Ascending aorta (tissue), 2 donors: ENCODE results near the gene CDC5L. TPM values are rescaled to one million over a fixed set of nuclear protein-coding genes. Genes with fewer than 3 reads are reported as not detected.

Experiments
- DNase-seq, 2 donors: peaks; one replicate each; pipeline ENCODE4 v3.0.0-alpha.2; 2019; ENCODE audit warnings: low spot score in 2 of 2
- H3K27ac ChIP-seq, 2 donors: fragments of 200-600 bp; sonication (generic); one replicate each; pipeline ENCODE4 v1.5.1; 2016 to 2017; ENCODE audit warnings: mild to moderate bottlenecking in 1 of 2
- H3K27me3 ChIP-seq: fragments of 200-600 bp; sonication (generic); one replicate; pipeline ENCODE4 v1.5.1; 2017
- H3K36me3 ChIP-seq, 2 donors: fragments of 200-600 bp; sonication (generic); one replicate each; pipeline ENCODE4 v1.5.1; 2016
- H3K4me1 ChIP-seq, 2 donors: fragments of 200-600 bp; sonication (generic); one replicate each; pipeline ENCODE4 v1.5.1; 2016 to 2017; ENCODE audit warnings: mild to moderate bottlenecking in 1 of 2
- H3K4me3 ChIP-seq, 2 donors: fragments of 200-600 bp; sonication (generic); one replicate each; pipeline ENCODE4 v1.5.1; 2016 to 2017; ENCODE audit warnings: mild to moderate bottlenecking in 1 of 2
- H3K9me3 ChIP-seq, 2 donors: fragments of 200-600 bp; sonication (generic); one replicate each; pipeline ENCODE4 v1.5.1; 2016
- CTCF ChIP-seq, 3 experiments: fragments of 200-600 bp in 2 of 3; fragments of 450-650 bp in 1 of 3; sonication (generic) in 2 of 3; IDR thresholded peaks; one replicate each; pipeline ENCODE4 v1.5.1; 2016 to 2019; ENCODE audit warnings: antibody characterized with exemption in 3 of 3, mild to moderate bottlenecking in 1 of 3, moderate library complexity in 1 of 3
- intact Hi-C: fragments of 100-400 bp; cut with DNase I; formaldehyde crosslinking; loops from one replicate; pipeline ENCODE4 v1.15.1; 2023
- total RNA-seq: library from RNA; depleted of rRNA; stranded (reverse); fragments of >200 nt; gene quantifications from one replicate; pipeline ENCODE4 v1.1.0, GENCODE V29; 2016

CDC5L gene
- total RNA-seq, 1 donor from 2014 or later, result 10.9 TPM

DNA sequence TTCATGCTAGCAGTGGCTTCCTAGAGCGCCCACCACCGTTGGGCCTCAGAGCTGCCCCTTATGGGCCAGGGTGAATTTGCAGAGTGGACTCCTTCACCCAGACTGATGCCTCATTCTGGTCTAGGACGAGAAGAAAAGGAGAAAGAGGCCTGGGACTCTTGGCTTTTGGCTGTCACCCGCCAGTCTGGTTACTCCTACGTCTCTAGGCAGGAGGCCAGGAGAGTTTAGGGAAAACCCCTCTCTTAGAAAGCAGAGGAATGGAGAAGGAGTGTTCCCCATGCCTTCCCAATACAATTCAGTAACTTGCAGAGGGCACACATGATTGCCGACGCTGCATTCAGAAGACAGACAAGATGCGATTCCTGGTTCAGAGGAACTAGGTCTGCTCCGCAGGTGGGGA is 70.1 kb downstream of the CDC5L start:
- H3K36me3 ChIP-seq, result no peaks in the 10 kb centered on the region
- H3K9me3 ChIP-seq, result no peaks in the 10 kb centered on the region
- no peaks in the 10 kb centered on the region for H3K27me3 ChIP-seq
- no peak overlapping the region for H3K4me3 ChIP-seq
- TF ChIP-seq CTCF (IDR thresholded peaks at IDR 0.05), result no peak
- peaks cover 0 to 4% of the 10 kb centered on the region in 2 donors for H3K4me1 ChIP-seq
- intact Hi-C loops, result loop anchor here (5.0 kb wide), 1 partner anchor 190 kb away; the partner anchor contains the start of gene NFKBIE
- DNase-seq, result no peak
- H3K27ac ChIP-seq, result no peak overlapping the region

DNA sequence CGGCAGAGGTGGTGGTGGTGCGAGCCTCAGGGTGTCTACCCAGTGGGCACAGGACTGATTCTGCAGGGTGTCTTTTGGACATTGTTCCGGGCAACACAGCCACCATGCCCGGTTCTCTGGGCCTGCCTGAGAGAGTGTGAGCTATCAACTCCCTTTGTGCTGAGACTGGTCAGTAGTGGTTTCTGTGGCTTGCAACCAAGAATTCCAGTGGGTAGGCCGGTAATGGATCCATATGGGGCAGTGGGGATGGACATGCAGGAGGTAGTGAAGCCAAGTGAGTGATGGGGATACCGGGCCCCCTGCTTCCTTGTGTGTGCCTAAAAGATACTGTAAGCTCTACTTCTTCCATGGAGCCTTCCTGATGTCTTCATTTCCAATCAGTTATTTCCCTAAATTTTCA is 71.0 kb downstream of the CDC5L start:
- no peak for DNase-seq
- H3K36me3 ChIP-seq, result no peaks in the 10 kb centered on the region
- intact Hi-C loops, result loop anchor here (5.0 kb wide), 1 partner anchor 191 kb away; the partner anchor contains the start of gene NFKBIE
- H3K27ac ChIP-seq, result no peak overlapping the region
- TF ChIP-seq CTCF (IDR thresholded peaks at IDR 0.05), result no peak
- no peaks in the 10 kb centered on the region for H3K9me3 ChIP-seq
- H3K27me3 ChIP-seq, result no peaks in the 10 kb centered on the region
- peaks cover 0 to 4% of the 10 kb centered on the region in 2 donors for H3K4me1 ChIP-seq
- H3K4me3 ChIP-seq, result no peak overlapping the region

DNA sequence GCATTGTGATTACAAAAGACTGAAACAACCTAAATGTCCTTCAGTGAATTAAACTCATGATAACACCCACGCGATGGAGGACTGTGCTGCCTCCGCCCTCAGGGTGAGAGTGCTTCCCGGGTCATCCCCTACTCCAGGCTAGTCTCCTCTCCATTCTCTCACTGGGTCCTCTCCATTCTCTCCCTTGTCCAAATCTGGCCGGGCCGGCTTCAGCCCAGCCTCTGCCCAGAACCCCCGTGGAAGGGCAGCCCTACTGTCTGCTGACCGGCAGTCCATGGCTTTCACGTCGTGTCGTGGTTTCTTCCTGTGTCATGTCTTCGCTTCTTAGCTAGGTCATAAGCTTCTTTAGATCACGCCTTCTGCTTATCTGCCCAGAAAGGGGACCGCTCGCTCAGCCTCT is 74.8 kb downstream of the CDC5L start:
- H3K4me1 ChIP-seq, result no peaks in the 10 kb centered on the region
- H3K27ac ChIP-seq, result no peak overlapping the region
- intact Hi-C loops, result no loop called here
- no peak for DNase-seq
- no peaks in the 10 kb centered on the region for H3K9me3 ChIP-seq
- no peak overlapping the region for H3K4me3 ChIP-seq
- no peaks in the 10 kb centered on the region for H3K36me3 ChIP-seq
- H3K27me3 ChIP-seq, result no peaks in the 10 kb centered on the region
- no peak for TF ChIP-seq CTCF (IDR thresholded peaks at IDR 0.05)

DNA sequence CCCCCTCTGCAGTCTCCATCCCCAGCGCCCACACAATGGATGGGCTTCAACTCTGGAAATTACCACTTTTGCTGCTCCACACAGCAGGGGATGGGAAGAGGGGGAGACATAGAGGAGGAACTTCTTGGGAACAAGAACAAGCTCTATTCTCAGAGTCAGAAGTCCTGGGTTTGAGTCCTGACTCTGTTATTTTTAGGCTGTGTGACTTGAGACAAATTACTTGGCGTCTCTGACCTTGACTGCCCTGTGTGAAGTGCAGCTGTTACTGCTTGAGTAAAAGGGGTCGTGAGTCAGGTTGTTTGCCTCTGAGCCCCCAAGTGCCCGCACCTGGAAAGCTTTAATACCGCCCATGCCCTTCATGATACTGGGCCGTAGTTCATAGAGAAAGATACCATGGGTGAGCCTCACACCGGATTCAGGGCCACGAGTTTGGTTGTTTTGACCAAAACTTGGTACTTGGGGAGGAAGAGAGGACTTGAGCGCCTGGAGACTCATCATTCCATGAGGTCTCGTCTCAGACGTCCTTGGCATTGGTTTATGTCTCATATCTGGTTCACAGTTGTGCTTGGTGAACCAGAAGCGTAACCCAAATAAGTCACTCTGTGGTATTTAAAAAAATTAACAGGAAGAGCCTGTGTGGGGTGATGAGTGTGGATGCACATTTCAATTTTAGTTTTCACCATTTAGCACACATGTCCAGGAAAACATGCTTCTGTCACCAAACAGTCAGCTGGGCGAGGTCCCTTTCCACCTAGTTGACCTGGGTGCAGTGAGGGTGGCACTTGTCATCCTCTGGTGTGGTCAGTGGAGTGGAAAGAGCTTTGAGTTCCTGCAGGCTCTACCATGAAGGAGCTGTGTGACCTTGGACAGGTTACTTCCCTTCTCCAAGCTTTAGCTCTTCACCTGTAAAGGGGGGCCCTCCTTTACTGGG is 75.6 kb downstream of the CDC5L start:
- Histone ChIP-seq H3K4me3 (no peak overlapping the region), H3K9me3 (no peaks in the 10 kb centered on the region), H3K27ac (no peak overlapping the region), H3K4me1 (no peaks in the 10 kb centered on the region), H3K27me3 (no peaks in the 10 kb centered on the region), H3K36me3 (no peaks in the 10 kb centered on the region)
- intact Hi-C loops, result no loop called here
- TF ChIP-seq CTCF (IDR thresholded peaks at IDR 0.05), result no peak
- no peak for DNase-seq

DNA sequence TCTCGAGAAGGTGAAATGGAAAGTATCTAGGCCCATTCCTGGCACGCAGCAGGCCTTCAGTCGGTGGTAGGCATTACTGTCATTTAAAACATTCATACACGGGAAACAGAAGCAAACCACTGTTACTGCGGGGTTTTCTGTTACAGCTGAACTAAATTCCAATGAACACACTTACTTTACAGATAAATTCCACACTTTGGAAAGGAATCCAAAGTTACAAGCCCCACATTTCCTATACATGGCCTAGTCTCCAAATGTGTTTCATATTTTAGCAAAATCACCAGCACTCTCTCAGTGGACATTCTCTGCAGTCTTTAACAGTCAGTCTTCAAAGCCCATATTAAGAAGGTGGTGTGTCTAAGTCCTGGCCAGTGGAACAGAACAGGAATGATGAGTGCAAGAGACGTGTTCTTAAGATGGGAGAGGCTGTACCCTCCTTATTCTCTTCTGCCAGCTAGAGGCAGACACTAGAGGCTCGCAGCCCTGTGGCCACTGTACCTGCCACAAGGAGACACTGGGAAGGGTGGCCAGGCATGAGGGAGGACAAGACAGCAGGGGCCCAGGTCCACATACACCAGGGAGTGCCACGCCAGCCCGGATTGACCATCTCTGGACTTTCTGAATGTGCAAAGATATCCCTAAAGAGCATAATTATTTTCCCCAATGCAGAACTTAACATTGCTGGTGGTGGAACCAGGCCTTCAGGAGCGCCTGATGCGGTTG is 76.4 kb downstream of the CDC5L start:
- DNase-seq, result no peak
- no peak overlapping the region for H3K4me3 ChIP-seq
- H3K4me1 ChIP-seq, result no peaks in the 10 kb centered on the region
- H3K27ac ChIP-seq, result no peak overlapping the region
- no peaks in the 10 kb centered on the region for H3K36me3 ChIP-seq
- no peaks in the 10 kb centered on the region for H3K27me3 ChIP-seq
- intact Hi-C loops, result no loop called here
- no peak for TF ChIP-seq CTCF (IDR thresholded peaks at IDR 0.05)
- H3K9me3 ChIP-seq, result no peaks in the 10 kb centered on the region
